ENCODE data around the gene ADAMTS1.

The ADAMTS1 gene

DNA sequence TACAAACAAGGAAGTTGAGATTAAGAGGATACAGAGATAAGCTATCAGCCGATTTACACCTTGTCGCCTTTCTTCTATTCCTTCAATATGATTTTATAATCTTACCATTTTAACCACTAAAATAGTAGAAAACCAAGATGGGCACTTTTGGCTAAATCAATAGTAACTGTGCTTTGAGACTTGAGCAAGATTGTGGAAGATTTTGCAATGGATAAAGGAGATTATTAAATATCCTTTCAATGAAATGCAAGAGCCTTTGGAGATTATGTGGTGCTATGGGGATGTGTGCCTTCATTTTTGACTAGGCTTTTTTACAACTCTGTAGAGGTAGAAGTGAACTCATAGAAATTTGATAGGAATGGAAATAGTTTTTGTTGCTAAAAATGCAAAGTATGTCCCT is 33.7 kb downstream of the ADAMTS1 start:
- DNase-seq: no peak

DNA sequence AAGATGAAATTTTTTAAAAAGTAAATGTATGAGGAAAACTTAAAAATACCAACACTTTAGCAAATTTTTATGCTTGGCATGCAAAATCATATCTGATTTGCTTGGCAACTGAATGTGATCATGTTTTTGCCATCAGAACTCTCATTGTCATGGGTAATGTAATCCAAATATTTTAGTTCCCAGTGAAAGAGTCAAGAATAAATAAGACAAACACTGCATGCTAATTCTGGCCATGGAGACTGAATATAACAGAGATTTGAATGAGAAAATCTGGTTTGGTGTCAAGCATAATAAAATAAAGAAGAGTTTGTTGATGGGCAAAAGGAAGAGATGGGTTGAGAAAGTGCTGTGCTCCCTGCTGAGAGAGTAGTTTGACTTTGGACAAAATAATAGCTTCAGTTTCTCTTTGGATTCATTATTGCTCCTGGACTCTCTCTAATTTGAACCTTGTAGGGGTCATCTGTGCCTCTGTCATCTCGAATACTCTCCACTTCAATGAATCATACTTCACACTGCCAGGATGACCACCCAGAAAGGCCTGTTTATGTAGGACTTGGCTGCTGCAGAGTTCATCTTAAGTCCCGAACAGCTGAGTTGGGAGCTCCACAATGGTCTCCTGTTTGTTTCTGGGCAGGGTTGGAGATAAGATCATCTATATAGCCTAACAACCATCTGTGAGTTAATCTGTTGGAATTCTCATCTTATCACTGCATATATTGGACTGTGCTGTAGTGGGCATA is 34.4 kb downstream of the ADAMTS1 start:
- no peak for DNase-seq

DNA sequence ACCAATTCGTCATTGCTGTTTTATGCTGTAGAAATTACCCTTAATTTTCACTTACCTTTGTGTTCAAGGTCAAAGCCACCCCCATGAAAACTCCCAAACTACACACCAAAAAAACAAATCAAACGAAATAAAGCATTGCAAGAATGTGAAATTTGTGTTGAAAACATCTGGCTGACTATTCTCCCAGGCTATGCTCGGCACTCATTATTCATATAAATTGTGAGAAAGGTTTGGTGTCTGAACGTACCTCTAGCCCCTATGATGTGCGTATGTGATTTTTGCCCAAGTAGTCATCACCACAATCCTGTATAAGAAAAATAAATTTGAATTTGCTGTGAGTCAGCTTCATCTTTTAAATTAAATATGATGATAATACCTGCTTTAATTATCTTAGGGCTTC is 34.9 kb downstream of the ADAMTS1 start:
- DNase-seq: no peak

DNA sequence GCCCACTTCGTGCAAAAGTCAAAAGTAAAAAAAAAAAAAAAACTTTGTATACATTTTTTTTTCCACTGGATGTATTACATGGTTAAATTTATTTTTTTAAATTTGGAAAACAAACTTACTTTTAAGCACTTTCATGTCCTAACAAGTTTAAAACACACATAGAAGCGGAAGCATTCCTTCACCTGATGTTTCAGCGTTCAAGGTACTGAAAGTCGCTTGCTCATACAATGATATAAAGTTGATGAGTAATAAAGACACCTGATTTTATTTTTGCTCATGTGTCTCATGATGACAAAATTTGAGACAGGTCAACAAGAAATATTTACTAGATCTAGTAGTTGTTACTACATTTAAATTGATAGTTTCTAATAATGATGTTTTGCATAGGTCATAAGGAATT is 35.5 kb downstream of the ADAMTS1 start:
- no peak for DNase-seq

DNA sequence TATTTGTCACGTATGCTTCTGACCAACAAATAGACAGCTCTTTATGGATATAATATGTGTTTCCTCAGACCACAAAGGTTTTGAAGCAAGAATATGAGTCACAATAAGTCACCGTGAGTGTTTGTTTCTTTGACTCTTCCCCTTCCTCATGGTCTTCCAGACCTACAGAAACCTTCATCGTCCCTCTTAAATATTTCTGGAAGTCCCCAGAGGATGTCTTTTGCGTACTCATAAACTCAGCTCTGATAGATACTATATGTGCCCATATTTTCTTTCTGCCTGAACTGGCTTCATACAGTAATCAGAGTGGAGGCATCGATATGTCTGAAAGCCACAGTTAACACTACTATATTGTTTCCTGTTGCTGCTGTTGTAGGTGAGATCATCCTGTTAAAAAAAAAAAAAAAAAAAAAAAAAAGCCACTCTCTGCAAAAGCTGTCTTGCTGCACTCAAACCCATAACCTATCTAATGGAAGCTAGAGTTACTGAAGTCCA is 38.4 kb downstream of the ADAMTS1 start:
- no peak for DNase-seq

DNA sequence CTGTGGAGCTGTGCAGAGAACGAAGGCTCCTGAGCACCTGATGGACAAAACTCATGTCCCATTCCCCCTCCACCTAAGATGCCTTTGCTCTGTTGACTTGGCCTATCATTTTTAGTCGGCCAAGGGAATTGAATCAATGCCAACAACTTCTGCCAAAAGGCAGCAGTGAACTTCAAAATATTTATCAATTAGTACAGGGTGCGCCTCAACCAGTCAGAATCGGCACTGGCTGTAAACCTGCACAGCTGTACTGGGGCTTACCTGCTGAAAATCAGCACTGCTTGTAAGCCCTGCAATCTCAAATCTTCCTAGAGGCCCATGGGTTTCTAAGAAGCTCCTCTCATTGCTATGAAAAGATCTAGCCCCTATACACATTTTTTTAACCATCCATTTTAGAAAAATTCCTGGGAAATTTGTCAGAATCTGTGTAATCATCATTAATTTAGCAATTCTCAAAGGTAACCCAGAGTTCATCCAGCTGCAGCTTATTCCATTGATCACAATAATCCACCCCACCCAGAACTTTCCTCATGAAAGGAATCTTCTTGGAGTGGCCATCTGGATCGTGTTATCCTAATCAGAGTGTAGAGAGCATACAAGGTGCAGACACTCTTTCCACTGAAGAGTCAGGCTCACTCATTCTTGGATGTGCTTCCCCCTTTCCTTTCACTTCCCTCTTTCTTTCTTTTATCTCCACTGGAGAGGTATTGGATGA is 40.2 kb downstream of the ADAMTS1 start:
- no peak for DNase-seq

DNA sequence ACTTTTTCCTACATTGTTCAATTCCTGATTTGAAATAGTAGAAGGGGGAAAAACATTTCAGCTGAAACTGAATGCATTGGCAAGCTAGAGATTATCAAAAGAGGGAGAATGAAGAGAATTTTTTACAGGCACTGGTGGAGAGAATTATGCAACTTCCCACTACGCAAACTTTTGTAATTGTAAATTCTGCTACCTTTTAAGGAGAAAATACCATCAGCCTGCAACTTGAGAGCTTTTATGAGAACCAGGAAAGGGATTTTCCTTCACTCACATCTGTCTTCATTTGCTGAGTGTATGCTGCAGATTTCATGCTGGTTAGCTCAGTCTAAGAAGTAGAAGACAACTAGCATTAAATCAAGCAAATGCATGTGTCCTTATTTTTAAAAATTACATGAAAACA is 43.7 kb downstream of the ADAMTS1 start:
- no peak for DNase-seq

DNA sequence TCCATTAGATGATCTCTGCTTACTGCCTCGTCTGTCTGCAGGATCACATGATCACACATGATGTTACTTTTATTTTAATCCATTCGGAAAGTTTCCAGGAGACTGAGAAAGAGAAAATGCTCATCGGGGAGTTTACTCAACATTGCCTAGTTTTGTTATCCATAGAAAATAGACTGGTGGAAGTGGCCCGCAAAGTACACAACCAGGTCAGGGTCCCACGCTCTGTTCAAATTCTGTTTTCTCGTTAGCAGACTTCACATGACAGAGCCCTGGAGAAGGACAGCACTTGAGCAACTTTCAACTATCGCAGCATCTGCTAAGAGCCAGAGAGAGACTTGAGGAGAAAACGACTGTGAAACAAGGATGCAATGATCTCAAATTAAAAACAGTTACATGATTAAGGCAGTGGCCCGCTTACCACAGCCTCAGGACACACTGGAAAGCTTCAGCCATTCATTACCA is 44.2 kb downstream of the ADAMTS1 start:
- no peak for DNase-seq

DNA sequence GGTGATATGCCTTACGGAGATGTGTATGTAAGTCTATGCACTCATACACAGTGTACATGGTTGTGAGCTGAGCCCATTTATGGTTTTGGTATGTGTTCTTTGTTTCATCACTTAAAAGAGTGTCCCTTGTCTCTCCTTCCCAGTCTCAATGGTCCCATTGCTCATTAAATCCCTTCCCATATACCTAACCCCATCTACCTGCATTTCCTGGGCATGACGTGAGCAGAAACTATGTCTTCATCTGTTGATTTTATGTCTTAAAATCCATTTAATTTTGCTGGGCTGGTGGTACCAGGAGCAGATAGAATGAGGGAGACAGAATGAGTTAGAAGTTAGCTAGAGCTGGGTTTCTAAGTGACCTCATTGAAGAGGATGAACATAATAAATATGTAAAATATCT is 44.8 kb downstream of the ADAMTS1 start:
- DNase-seq: no peak

DNA sequence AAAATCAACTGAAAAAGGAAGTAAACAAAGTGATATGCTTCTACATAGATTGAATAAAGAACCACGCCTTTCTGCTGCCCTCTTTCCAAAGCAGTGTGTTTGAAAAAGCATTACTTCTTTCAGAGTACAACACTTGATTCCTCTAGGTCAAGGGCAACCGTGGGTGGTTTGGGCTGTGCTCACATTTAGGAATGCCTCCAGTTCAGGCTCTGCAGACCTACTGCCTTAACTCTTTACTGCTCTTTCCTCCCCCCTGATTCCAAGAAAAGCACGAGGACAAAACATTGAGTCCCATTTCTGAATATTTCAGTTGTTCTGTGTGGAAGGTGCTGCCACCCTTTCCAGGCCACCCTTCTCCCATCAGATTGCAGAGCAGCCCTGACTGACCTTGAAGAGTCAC is 45.2 kb downstream of the ADAMTS1 start:
- no peak for DNase-seq

DNA sequence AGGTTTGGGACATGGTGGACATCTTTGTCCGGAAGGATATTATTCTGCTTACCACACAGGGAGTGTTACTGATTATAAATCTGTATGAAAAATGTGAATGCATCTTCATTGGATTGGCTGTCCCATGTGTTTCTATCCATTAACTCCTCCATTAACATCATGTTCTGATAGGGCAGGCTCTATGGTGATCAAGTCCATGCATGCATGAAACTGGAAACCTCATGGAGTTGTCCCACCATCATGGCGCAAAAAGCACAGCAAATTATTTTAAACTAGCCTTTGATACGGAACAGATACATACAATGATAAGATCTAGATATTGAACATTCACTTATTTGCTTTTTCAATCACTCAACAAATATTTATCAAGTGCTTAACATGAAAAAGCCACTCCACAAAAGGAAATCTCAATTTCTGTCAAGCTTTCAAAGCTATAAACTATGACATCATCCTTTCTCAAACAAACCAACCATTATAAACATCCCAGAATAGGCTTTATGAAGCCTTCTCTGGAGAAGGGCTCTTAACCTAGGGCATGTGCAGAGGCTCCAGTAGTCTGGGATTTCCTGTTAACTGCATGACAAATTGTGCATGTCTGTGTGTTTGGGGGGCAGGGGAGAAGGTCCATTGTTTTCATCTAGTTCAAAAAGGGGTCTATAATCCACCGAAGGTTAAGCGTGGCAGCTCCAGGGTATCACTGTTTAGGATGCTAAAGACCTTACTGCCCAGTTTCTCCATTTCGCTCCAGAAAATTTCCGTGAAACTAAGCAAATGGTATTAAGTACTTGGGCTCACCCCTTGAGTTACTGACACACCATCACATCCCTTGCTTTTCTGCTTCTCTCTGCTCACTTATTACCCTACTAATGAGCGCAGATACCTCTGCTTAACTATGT is 46.1 kb downstream of the ADAMTS1 start:
- no peak for DNase-seq

DNA sequence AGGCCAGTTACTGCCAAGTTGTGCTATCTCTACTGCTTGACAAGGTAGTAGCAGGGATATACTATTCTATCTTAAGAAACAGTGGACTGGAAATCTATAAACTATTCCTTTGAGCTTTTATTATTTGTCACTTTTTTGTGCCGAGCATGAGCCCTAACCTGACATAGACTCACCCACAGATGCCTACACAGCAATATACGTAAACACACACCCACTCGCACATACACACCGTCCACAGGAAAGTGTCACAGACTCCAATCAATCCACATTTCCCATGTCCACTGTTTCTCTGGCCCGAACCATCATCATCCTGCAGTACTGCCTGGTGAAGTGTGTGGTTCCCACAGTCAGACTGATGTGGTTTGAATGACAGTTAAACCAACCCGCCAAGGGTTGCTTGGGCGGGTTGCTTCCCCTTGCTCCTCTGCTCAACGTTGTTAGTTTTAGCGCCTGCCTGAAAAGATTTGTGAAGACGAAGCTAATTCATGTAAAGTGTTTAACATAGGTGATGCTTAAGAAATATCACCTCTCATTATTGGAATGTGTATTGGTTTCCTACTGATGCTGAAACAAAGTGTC is 47.2 kb downstream of the ADAMTS1 start:
- no peak for DNase-seq

DNA sequence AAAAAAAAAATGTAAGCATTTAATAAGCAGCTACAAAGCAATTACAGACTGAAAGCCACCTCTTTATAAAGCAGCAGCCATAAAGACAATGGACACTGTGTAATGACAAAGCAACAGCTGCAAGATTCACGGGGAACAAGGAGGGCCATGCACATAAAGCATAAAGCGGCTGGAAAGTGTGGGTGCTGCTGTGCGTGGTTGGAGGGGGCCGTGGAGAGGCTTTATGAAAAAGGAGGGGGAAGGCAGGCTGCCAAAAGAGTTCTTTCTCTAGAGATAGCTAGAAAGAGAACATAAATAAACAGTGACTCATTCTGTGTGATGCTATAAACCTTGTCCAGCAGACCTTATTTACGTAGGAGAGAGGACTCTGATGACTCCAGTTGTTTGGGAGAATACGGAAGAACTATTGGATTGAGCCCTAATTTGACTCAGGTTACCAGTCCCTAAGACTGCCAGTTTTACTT is 49.3 kb downstream of the ADAMTS1 start:
- no peak for DNase-seq

DNA sequence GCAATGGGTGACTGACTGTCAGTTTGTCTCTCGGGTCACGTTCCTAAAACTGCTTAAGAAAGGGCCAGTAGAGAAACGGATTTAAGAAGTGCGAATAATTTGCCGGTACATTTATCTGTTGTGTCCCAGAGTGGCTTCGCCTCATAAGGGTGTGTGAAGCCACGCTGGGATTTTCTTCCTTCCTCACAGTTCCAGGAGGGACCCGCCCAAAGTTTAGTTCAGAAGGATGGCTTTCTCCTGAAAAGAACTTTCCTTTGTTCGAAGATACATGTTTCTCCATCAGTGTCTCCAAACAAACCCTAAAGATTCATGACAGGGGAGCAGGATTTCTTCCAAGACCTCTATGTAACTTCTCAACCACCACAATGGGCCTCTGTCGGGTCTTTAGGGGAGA is 49.8 kb downstream of the ADAMTS1 start:
- no peak for DNase-seq

DNA sequence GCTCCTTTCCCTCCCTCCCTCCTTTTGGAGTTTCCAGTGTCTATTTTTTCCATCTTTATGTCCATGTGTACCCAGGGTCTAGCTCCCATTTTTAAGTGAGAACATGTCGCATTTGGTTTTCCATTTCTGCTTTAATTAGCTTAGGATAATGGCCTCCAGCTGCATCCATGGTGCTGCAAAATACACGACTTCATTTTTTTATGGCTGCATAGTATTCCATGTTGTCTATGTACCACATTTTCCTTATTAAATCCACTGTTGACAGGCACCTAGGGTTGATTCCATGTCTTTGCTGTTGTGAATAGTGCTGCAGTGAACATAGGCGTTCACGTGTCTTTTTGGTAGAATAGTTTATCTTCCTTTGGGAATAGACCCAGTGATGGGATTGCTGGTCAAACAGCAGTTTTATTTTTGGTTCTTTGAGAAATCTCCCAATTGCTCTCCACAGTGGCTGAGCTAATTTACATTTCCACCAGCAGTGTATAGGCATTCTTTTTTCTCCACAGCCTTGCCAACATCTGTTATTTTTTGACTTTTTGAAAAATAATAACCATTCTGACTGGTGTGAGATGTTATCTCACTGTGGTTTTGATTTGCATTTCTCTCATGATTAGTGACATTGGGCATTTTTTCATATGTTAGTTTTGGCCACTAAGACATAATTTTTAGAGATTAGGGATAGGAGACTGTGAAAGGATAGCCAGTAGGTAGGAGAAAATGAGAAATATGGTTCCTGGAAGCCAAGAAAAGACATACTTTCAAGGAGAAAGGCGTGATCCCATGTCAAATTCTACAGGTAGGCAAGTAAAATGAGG is 50.4 kb downstream of the ADAMTS1 start:
- no peak for DNase-seq

DNA sequence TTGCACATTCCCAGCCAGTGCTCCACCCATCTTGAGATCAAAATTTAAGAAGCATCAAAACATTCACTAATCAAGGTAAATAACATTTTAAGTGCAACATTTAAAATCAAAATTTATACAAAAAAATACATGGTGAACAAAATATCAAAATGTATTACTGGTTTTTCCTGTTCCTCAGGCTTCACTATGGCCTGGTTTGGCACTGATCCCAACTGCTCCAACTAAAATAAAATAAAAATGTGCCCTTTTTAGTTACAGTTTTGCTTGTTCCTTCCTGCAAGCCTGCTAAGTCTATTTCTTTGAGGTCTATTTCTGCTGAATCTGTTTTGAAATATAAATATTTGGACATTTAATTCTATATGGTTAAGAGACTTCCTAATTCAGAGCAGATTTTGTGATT is 54.9 kb downstream of the ADAMTS1 start:
- DNase-seq: no peak

DNA sequence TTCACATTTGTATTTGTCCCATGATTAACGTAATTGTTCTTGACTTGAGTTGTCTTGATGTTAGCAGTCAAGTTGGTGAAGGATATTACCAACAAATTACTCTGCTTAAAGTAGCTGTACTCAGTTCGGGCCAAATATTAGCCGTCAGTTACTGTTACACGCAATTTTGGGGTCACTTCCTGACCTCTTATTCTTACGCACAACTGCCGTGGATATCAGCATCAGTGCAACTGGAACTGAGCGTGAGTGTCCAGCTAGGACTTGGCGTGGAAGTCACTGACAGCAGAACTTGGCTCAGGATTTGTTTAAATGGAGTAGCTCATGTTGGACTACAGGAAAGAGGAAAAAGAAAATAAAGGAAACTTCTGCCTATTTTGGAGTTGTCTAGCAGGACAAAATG is 56.4 kb downstream of the ADAMTS1 start:
- no peak for DNase-seq
